NB4 (cell line): ENCODE results near the gene TSKS.

Experiments used
- DNase-seq: peaks from one replicate; pipeline ENCODE4 v3.0.0; 2010; ENCODE audit warnings: low read depth
- H3K4me3 ChIP-seq: one replicate; pipeline ENCODE4 v1.5.1; 2011; ENCODE audit warnings: mild to moderate bottlenecking, low read depth, low read length, moderate library complexity
- CTCF ChIP-seq: IDR thresholded peaks from one replicate; pipeline ENCODE4 v1.5.1; 2012; ENCODE audit warnings: low read depth, low read length
- MAX ChIP-seq: IDR thresholded peaks from 2 replicates; pipeline ENCODE4 v1.6.1; 2011; ENCODE audit warnings: low read depth, low read length
- MYC ChIP-seq: IDR thresholded peaks from 2 replicates; pipeline ENCODE4 v1.6.1; 2011; ENCODE audit warnings: low read depth, low read length
- POLR2A ChIP-seq: IDR thresholded peaks from 2 replicates; pipeline ENCODE4 v1.6.1; 2011; ENCODE audit warnings: mild to moderate bottlenecking; ENCODE audit not compliant: insufficient read length; ENCODE audit errors: extremely low read depth

TSKS gene

GRCh38 chr19:49767381-49767780 lies 4.3 kb upstream of the TSKS start:
- no peak for DNase-seq
- peak overlapping the region; percentile 91 for H3K4me3 ChIP-seq
- no peak for TF ChIP-seq MYC
- no peak for TF ChIP-seq CTCF

- 0 out of 2 replicates have a peak, but pooled peaks have one; percentile 12 for TF ChIP-seq MAX
- TF ChIP-seq POLR2A, result peak; percentile 18
- no peak for TF ChIP-seq CTCF
- TF ChIP-seq MYC, result 0 out of 2 replicates have a peak, but pooled peaks have one; percentile 32
- H3K4me3 ChIP-seq, result peak within 1 kb of the TSS; percentile 91
- no peak for DNase-seq
Observed at GRCh38 chr19:49766930-49767299, 3.8 kb upstream of the TSKS start, which contains the start of gene AP2A1. TSS of gene AP2A1 (plus strand) at chr19:49767001. CDS start at chr19:49767134, 133 bp downstream.

- DNase-seq, result peak; percentile 100
- H3K4me3 ChIP-seq, result peak overlapping the region; percentile 60
- no peak for TF ChIP-seq CTCF
- TF ChIP-seq POLR2A, result peak; percentile 46
- 0 out of 2 replicates have a peak, but pooled peaks have one; percentile 49 for TF ChIP-seq MAX
- TF ChIP-seq MYC, result peak; percentile 7; the same call in 1 of the 2 replicates
Observed at GRCh38 chr19:49766007-49766929, 3.2 kb upstream of the TSKS start.

GRCh38 chr19:49764341-49764740 lies 1.2 kb upstream of the TSKS start:
- TF ChIP-seq MAX, result no peak
- TF ChIP-seq MYC, result no peak
- TF ChIP-seq POLR2A, result no peak
- TF ChIP-seq CTCF, result no peak
- no peak for DNase-seq
- H3K4me3 ChIP-seq, result no peak overlapping the region

- peak; percentile 91 for DNase-seq
- TF ChIP-seq POLR2A, result peak; percentile 70
- TF ChIP-seq MYC, result peak; percentile 68; the same call in 1 of the 2 replicates
- TF ChIP-seq MAX, result no peak
- peak; percentile 47 for TF ChIP-seq CTCF
- peak overlapping the region; percentile 65 for H3K4me3 ChIP-seq
Observed at GRCh38 chr19:49761625-49762311, 1.3 kb downstream of the TSKS start.
